Natural killer cell (primary cell): ENCODE measurements around the gene UBE3B. TPM values are rescaled to one million over a fixed set of nuclear protein-coding genes. Genes with fewer than 3 reads are reported as not detected.

Source experiments
- ATAC-seq, 3 donors: fragments of 150-1000 bp in 2 of 3; fragments of 200-7000 bp in 1 of 3; cut with Tn5 transposase; 1 replicate in 1 of 3; 2 replicates in 2 of 3; pipeline ENCODE4 v1.10.0; 2021; ENCODE audit warnings: mild to moderate bottlenecking in 2 of 3, moderate library complexity in 2 of 3
- DNase-seq, 2 donors: peaks; one replicate each; pipeline versions ENCODE4 v3.0.0 to v3.0.0-alpha.2; 2013 to 2021; ENCODE audit warnings: mixed read lengths in 1 of 2
- H3K27ac ChIP-seq: one replicate; pipeline ENCODE4 v1.5.1; 2013; ENCODE audit warnings: mild to moderate bottlenecking, low read length
- H3K27me3 ChIP-seq: one replicate; pipeline ENCODE4 v1.6.1; 2013; ENCODE audit warnings: low read length; ENCODE audit not compliant: control insufficient read depth, insufficient read depth
- H3K36me3 ChIP-seq: one replicate; pipeline ENCODE4 v1.6.1; 2013; ENCODE audit warnings: low read length; ENCODE audit not compliant: control insufficient read depth, insufficient read depth
- H3K4me1 ChIP-seq: one replicate; pipeline ENCODE4 v1.6.1; 2013; ENCODE audit warnings: low read length; ENCODE audit not compliant: control insufficient read depth, insufficient read depth
- H3K4me3 ChIP-seq: one replicate; pipeline ENCODE4 v1.5.1; 2013; ENCODE audit warnings: low read length
- H3K9me3 ChIP-seq: one replicate; pipeline ENCODE4 v1.6.1; 2013; ENCODE audit warnings: low read length; ENCODE audit not compliant: control insufficient read depth, insufficient read depth
- H3K27ac Mint-ChIP-seq, 2 donors: one replicate each; pipeline ENCODE4 v1.8.0; 2022; ENCODE audit warnings: mild to moderate bottlenecking in 2 of 2, mixed read lengths in 2 of 2, moderate library complexity in 1 of 2
- H3K27me3 Mint-ChIP-seq, 2 donors: one replicate each; pipeline ENCODE4 v1.8.0; 2022; ENCODE audit warnings: low read depth in 2 of 2, mixed read lengths in 2 of 2
- H3K36me3 Mint-ChIP-seq: one replicate; pipeline ENCODE4 v1.8.0; 2022; ENCODE audit warnings: mixed read lengths
- H3K4me1 Mint-ChIP-seq, 2 donors: one replicate each; pipeline ENCODE4 v1.8.0; 2022; ENCODE audit warnings: mixed read lengths in 2 of 2
- H3K4me3 Mint-ChIP-seq: one replicate; pipeline ENCODE4 v1.8.0; 2022; ENCODE audit warnings: mild to moderate bottlenecking, moderate library complexity, mixed read lengths
- H3K9me3 Mint-ChIP-seq, 2 donors: one replicate each; pipeline ENCODE4 v1.8.0; 2022; ENCODE audit warnings: mixed read lengths in 2 of 2
- WGBS: methylation state at CpG from one replicate; pipeline ENCODE4 v1.1.7; 2013; ENCODE audit warnings: missing lambda C conversion rate; ENCODE audit not compliant: insufficient coverage; 5-methylcytosine and 5-hydroxymethylcytosine counted together
- intact Hi-C: fragments of 100-400 bp; cut with micrococcal nuclease; formaldehyde crosslinking; loops from one replicate; pipeline ENCODE4 v1.14.2; 2022
- total RNA-seq, 4 donors: library from RNA; stranded (reverse); fragments of 120-200 nt in 1 of 4; gene quantifications; one replicate each; pipeline versions ENCODE4 v1.2.3 to v1.2.4, GENCODE V29; 2013 to 2022
- TF ChIP-seq, protein P1 (sequence below): fragments of 200-600 bp; IDR thresholded peaks from one replicate; pipeline ENCODE4 v1.8.0; 2022; ENCODE audit warnings: antibody characterized with exemption

The UBE3B gene
- total RNA-seq, 3 donors from 2014 or later (not counting 1 experiment from before 2014, with no cell fraction given), result 32.2 to 46.7 (median 39.5) TPM

DNA sequence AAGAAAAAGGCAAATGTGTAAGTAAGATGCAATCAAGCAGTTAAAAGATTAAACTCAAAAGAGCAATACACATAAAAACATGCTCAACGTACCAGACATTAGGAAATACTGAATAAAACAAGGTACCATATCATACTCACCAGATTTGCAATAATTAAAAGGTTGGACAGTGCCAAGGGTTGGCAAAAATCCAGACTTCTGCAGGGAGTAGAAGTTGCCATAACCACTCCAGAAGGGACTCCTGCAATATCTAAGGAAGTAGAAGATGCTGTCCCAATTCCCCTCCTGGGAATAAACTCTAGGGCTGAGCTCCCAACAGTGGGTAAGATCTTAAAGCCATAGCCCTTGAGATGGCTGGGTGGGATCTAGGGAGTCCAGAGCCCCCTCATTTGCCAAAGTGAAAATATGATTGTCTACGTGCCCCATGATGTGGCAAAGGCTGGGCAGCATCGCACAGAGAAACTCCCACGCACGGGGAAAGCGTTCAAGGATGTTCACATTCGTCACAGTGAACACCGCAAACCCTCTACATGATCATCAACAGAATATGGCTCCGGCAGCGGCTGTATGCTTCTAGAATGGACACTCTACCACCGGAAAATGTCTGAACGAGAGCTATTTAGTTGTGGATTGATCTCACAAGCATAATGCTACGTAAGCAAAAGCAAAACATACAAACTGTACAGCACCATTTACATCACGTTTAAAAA lies 12.6 kb upstream of the UBE3B start:
- TF ChIP-seq, protein P1, sequence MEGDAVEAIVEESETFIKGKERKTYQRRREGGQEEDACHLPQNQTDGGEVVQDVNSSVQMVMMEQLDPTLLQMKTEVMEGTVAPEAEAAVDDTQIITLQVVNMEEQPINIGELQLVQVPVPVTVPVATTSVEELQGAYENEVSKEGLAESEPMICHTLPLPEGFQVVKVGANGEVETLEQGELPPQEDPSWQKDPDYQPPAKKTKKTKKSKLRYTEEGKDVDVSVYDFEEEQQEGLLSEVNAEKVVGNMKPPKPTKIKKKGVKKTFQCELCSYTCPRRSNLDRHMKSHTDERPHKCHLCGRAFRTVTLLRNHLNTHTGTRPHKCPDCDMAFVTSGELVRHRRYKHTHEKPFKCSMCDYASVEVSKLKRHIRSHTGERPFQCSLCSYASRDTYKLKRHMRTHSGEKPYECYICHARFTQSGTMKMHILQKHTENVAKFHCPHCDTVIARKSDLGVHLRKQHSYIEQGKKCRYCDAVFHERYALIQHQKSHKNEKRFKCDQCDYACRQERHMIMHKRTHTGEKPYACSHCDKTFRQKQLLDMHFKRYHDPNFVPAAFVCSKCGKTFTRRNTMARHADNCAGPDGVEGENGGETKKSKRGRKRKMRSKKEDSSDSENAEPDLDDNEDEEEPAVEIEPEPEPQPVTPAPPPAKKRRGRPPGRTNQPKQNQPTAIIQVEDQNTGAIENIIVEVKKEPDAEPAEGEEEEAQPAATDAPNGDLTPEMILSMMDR, result no peak
- ATAC-seq, result no peak
- peaks cover 39% of the 10 kb centered on the region for H3K36me3 ChIP-seq
- Mint-ChIP-seq H3K4me1 (peaks cover 94% of the 10 kb centered on the region in 2 donors), H3K27me3 (no peaks in the 10 kb centered on the region), H3K4me3 (no peak overlapping the region), H3K27ac (peak overlapping the region; percentile 86 to 90), H3K9me3 (no peaks in the 10 kb centered on the region), H3K36me3 (no peaks in the 10 kb centered on the region)
- no peak overlapping the region for H3K4me3 ChIP-seq
- no peak for DNase-seq
- intact Hi-C loops, result no loop called here
- H3K27ac ChIP-seq, result no peak overlapping the region
- H3K9me3 ChIP-seq, result no peaks in the 10 kb centered on the region
- WGBS, result 98% methylated on average over 14 of the region's 14 CpGs
- H3K4me1 ChIP-seq, result peaks cover 74% of the 10 kb centered on the region
- no peaks in the 10 kb centered on the region for H3K27me3 ChIP-seq

DNA sequence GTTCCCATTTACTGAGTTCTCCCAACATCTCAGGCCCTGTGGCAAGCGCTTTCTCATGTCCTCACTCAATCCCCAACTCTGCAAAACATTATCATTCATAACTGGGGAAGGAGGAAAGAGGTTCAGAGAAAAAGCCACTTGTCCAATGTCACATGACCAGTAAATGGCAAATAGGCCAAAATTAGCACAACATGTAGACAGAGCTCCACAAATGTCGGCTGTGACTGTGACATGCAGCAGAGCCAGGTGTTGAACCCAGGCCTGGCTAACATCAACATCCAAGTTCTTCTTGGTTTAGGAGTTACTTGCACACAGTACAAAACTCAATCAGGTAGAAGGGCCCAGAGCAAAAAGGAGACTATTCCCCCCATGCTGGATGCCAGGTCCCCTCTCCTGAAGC lies 11.1 kb upstream of the UBE3B start:
- ATAC-seq (no peak), DNase-seq (no peak)
- H3K36me3 ChIP-seq, result peaks cover 33% of the 10 kb centered on the region
- no peak overlapping the region for H3K4me3 ChIP-seq
- intact Hi-C loops, result no loop called here
- peaks cover 94% of the 10 kb centered on the region in 2 donors for H3K4me1 Mint-ChIP-seq
- peaks cover 62% of the 10 kb centered on the region for H3K4me1 ChIP-seq
- no peak overlapping the region for H3K27ac ChIP-seq
- TF ChIP-seq, protein P1, result no peak
- no peaks in the 10 kb centered on the region for H3K27me3 ChIP-seq
- no peaks in the 10 kb centered on the region for H3K9me3 Mint-ChIP-seq
- no peaks in the 10 kb centered on the region for H3K27me3 Mint-ChIP-seq
- no peaks in the 10 kb centered on the region for H3K9me3 ChIP-seq
- peak overlapping the region; percentile 29 to 86 for H3K27ac Mint-ChIP-seq
- WGBS, result 96% methylated on average over 2 of the region's 2 CpGs
- H3K4me3 Mint-ChIP-seq, result no peak overlapping the region
- no peaks in the 10 kb centered on the region for H3K36me3 Mint-ChIP-seq

DNA sequence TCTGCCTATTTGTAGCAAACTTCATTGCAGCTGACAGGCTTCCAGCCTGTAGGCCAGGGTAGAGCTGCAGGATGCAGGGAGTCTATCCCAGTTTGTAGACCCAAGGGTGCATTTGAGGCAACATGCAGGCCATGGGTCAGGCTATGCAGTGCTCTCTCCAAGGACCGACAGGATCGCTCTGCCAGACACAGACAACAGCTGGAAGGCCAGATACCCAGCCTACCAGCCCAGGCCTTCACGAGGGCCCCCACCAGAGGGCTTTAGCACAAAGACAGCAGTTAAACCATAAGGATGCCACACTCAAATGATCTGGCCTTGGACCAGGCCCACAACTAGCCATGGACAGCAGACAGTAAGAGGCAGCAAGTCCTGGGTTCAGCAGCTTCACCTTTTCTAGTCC lies 10.6 kb upstream of the UBE3B start:
- TF ChIP-seq, protein P1, result no peak
- intact Hi-C loops, result no loop called here
- Histone ChIP-seq H3K9me3 (no peaks in the 10 kb centered on the region), H3K4me1 (peaks cover 57% of the 10 kb centered on the region), H3K27ac (no peak overlapping the region), H3K4me3 (no peak overlapping the region), H3K36me3 (peaks cover 33% of the 10 kb centered on the region), H3K27me3 (no peaks in the 10 kb centered on the region)
- no peaks in the 10 kb centered on the region for H3K9me3 Mint-ChIP-seq
- no peaks in the 10 kb centered on the region for H3K27me3 Mint-ChIP-seq
- no peak for ATAC-seq
- no peaks in the 10 kb centered on the region for H3K36me3 Mint-ChIP-seq
- WGBS, result 77% methylated on average over 3 of the region's 3 CpGs
- peaks cover 89 to 94% of the 10 kb centered on the region in 2 donors for H3K4me1 Mint-ChIP-seq
- H3K27ac Mint-ChIP-seq, result peak overlapping the region; percentile 29 to 86
- DNase-seq, result no peak
- no peak overlapping the region for H3K4me3 Mint-ChIP-seq
